ENCODE measurements around the gene DAP. TPM values are rescaled to one million over a fixed set of nuclear protein-coding genes. Genes with fewer than 3 reads are reported as not detected.

DAP gene
- total RNA-seq, 1 donor from 2014 or later, result 129 TPM

DNA sequence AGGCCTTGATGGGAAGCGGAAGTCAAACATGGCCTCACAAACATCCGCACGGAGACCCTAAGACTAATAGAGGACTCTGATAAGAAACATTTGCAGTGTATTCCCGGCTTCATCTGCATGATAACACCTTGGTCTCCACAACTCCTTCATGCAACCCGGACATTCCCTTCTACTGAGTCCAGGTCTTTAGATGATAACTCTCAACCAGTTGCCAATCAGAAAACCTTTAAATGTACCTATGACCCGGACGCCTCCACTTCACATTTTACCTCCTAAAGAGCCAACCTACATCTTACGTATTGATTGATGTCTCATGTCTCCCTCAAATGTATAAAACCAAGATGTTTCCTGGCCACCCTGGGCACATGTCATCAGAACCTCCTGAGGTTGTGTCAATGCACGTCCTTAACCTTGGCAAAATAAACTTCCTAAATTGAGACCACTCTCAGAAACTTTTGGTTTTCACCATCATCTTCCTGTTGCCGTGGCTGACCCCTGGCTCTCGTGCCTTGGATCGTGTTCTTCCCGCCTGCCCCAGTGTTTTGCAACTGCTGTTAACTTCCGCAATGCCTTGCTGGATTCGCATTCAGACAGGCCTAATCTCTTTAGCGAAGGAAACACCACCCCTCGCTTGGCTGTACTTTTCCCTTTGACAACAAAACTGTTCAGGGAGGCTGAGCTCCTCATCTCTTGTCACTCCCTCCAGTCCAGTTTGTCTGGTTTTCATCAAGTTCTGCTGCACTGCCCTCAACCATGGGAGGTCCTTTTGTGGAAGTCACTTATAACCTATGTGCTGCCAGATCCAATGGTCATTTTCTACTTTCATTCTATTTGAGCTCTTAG, 1.1 kb upstream of the DAP start:
- ATAC-seq, result peak; percentile 24
- DNase-seq (ENCODE audit: low spot score), result peak; percentile 76

DNA sequence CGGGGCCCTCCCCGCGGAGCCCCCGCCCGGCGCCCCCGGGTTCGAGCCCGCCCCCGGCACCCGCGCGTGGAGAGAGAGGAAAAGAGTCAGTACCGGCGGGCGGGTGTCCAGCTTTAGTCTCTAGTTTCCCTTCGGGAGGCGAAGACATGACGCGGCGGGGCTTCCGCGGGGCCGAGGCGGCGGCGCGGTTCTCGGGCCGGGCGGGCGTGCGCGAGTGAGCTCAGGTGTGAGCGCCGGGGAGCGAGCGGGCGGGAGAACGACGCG, 181 bp downstream of the DAP start:
- DNase-seq (ENCODE audit: low spot score) (no peak), ATAC-seq (no peak)

DNA sequence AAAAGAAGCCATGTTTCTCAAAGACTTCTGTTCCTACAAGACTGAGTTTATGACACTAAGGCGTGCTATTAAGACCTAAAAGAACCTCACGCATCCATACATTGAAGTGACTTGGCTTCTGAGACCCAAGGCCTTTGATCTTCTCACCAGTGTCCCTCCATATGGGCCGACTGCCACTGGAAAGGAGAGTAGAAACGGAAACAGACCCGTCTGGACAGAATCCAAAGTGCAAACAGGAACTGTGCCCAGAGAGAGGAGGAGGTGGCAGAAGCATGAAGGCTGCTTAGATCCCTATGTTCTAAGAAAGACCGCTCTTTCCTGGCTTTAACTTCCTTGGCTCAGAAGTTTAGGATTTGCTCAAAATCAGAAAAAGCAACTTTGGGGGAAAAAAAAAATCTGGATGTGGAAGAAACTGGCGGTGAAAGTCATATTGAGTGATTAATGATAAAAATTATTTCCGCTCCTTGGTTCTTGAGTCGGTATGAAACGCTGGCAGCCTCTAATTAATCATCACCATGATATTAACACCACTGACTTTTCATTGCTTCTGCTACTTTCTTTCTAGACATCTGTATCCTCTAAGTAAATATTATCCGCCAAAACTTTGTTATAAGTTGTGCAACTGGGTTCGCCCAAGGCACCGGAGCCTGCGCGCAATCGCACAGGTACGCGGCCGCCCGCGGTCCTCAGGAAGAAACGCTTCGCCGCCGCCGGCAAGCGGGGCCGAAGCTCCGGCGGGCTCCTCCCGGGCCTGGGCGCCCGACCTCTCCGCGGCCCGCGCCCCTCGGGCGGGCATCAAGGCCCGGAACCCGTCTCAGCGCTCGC, 726 bp downstream of the DAP start:
- DNase-seq (ENCODE audit: low spot score), result peak; percentile 87
- ATAC-seq, result peak; percentile 51

DNA sequence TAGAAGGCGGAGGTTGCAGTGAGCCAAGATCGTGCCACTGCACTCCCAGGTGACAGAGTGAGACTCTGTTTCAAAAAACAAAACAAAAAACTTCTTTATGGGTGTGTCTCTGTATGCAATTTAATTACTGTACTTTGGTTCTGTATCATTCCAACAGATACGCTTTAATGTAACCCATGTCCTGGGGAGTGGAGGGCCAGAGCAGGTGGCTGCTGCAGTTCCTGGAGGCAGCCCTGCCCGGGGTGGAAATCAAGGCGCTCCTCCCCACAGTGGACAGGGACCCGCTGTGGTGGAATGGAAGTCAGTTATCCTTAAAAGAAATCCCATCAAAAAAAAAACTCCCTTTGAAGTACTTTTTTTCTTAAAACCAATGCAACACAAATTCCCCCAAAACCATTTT, 1.9 kb downstream of the DAP start:
- DNase-seq (ENCODE audit: low spot score) (no peak), ATAC-seq (no peak)

DNA sequence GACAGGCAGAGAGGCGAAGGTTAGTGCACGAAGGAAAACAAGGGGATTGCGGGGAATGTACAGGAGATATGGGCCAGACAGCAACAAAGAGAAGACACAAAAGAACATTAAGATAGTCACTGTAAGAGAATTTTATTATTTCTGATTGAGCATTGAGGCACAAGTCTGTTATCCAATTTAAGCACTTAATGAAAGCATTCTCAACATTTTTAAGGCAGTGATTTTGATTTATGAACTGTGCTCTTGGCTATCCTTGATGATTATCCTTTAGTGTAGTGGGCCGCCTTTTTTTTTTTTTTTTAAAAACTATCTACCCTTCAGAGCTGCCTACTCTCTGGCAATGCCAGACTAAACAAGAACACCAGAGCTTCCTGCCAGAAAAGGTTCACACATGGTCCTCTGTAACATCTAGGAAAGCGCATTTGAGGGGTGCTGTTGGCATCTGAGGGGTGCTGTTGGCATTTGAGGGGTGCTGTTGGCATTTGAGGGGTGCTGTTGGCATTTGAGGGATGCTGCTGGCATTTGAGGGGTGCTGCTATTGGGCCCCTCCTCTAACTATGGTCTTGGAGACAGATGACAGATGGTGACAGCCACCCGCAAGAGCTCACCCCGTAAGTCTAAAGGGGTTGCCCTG, 3.0 kb downstream of the DAP start:
- ATAC-seq (no peak), DNase-seq (ENCODE audit: low spot score) (no peak)

DNA sequence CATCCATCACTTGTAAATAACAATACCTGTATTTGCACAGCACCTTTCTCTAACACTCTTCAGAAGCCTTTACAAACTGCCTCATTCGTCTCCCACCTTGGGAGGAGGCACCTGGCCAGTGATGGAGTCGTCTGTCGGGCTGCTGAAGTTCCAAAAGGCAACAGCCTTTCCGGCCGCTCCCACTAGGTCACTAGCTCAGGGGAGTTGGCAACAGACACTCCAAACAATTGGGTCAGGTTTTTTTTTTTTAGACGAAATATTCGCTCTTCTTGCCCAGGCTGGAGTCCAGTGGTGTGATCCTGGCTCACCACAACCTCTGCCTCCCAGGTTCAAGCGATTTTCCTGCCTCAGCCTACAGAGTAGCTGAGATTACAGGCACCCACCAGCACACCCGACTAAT, 4.0 kb downstream of the DAP start:
- peak; percentile 77 for DNase-seq (ENCODE audit: low spot score)

DNA sequence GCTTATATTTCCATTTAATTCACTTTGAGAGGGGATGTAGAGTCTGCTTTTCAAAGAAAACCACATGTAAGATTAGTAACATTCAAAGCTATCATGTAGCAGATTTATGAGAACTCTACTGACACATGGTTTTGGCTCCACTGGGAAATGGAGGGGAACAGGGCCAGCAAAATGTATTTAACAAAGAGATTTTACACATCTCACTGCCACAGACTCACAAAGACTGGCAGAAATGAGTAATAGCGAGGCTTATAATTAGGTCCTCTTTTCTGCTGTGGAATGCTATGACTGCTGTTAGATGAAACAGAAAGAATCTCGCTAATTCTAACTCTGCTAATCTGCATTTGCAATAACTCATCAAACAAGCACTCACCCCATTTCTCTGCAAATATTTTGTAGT, 4.5 kb downstream of the DAP start:
- no peak for DNase-seq (ENCODE audit: low spot score)
- no peak for ATAC-seq

More for the DNA sequence above, 4.0 kb downstream of the DAP start:
- peak; percentile 57 for ATAC-seq

DNA sequence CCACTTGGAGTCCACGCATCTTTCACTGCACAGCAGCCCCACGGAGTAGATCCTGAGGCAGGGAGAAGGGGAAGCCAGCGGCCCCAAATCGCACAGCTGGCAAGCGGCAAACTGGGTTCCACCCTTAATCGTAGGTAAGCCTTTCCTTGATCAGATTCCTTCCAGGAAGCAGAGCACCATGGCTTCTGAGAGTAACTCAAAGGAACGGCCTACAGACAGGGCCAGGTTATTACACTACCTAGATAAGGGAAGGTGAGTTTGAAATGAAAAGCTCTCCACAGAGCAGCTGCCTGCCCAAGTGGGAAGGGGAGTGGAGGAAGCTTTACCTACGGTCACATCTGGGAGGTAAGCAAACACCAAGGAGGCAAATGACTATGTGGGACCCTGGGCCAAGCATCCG, 7.9 kb downstream of the DAP start:
- DNase-seq (ENCODE audit: low spot score) (no peak), ATAC-seq (no peak)

DNA sequence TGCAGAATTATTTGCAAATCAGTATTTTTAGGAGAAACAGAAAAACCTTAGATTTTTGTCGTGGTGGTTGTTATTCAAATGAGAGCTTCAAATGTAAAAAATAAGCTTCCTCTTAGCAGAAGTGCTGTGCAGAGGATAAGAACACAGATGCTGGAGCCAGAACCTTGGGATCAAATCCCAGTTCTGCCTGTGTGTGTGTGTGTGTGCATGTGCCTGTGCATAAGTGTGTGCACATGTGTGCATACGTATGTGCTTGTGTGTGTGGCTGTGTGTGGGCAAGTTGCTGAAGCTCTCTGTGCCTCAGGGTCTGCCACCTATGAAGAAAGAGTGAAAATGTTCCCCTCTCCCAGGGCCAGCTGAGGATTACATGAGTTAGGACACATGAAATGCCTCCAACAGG, 8.6 kb downstream of the DAP start:
- ATAC-seq (no peak), DNase-seq (ENCODE audit: low spot score) (no peak)

DNA sequence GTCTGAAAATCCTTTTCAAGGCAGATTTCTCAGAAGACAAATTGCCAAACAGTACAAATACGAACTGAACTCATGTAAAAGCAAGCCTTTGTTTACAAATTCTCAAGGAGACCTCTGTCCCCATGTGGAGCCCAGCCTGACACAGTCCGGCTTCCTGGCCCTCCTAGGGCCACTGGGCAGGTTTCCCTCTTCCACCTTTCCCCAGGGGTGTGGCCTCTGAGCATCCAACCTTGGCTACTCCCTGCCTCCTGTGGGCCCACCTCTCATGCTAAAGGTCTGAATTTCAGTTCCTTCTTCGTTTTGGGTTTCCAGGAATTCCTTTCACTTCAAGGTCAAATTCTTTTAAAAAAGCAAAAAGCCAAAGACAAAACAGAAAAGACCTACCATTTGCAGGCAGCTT, 10.1 kb downstream of the DAP start:
- ATAC-seq (peak; percentile 11), DNase-seq (ENCODE audit: low spot score) (no peak)

DNA sequence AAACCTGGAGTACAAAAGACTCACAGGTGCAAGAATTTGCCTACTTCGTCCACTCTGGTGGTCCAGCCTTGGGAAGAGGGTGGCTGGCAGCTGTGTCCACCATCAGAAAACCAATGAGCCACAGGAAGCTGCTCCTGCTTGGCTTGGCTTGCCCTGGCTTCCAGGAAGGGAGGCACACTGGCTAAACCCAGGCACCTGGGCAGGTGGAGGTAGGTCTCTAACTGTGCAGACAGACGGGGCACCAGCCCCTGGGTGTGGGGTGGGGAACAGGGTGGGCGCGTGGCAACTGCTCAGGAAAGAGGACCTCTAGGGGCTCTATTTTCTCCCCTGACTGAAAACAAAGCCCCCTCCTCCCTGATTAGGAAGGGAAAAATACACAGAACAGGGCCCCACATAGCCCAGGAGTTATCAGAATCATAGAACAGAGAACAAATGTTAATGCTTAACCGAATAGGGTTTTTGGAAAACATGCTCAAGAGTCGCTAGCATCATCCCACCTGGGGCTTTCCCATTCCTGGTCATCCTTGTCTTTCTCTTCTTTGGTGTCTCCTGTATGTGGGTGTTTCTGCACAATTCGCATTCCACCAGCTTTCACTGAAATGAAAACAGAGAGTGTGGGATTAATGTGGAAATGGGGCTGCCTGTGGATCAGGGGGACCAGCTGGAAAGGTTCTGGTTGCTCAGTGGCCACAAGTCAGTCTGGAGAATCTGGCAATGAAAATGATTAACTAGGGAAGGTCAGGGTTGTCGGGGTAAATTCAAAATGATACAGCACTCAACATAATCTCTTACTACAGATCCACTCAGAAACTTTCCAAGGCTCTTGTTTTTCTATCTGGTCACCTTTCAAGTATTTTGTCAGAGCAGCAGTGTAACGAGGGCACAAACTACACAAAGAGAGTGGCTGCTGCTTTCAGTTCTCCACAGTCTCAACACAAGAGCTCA, 13.1 kb downstream of the DAP start:
- DNase-seq (ENCODE audit: low spot score) (peak; percentile 58), ATAC-seq (peak; percentile 82)

DNA sequence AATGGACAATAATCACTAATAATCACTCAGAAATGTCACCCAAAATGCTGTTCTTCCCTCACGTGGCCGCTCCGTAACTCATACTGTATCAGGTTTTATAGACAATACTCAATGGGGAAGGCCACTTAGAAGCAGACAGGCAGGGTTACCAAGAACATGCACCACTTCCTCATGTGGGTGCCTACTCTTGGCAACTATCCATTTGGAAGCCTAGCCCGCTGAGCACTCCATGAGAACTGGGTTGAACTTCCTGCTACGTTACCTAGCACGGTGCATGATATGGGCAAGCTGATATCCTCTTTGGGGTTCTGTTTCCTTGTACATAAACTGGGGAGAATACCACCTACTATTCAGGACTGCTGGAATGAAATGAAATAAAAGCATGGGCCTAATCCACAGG, 14.3 kb downstream of the DAP start:
- no peak for DNase-seq (ENCODE audit: low spot score)
- ATAC-seq, result peak; percentile 53

DNA sequence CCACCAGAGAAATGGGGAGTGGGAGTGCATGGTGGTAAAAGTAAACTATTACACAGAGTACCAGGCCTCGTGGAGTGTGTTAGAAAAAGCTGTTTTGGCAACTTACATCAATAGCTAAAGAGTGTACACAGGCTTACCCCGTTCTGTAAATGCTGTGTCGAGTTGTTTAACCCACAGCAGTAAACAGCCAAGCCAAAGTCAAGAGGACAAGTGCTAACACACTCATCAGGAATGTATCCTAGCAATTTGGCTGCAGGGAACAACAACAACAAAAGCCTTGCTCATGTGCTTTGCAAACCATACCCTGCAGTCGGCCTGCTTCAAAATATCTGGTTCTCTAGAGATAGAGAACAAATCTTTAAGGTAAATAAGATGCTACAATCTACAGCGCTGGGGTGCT, 15.9 kb downstream of the DAP start:
- DNase-seq (ENCODE audit: low spot score) (no peak), ATAC-seq (no peak)

DNA sequence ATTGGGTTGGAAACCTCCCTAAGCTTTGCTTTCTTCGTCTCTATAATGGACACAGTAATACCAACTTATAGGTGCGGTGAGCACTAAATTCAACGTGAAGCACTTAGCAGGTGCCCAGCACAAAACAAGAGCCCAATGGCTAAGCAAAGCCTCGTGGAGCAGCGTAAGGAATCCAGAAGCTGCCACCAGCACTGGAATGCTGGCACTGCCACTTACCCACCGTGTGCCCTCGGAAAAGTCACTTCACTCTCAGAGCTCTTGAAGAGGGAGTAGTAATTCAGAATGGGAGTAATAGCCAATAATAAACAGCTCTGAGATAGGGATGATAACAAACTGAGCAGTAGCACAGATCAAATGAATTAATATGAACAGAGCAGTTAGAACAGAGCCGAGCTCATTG, 16.4 kb downstream of the DAP start:
- no peak for DNase-seq (ENCODE audit: low spot score)
- no peak for ATAC-seq

DNA sequence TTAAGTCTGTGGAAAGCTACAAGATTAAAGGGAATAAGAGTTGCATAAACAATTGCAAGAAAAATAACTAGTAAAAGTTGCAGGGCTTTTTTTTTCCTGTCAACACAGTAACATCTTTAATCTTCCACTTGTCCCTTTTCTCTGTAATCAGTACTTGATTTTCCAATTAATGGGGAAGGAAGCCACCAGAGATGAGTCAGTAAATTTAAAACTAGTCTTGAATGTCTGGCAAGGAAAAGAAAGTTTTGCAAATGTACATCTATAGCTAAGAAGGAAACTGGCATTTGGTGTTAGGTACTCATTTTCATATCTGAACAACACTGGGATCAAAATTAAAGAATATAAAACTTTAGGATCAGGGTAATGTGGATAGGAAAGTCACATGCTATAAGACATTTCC, 17.1 kb downstream of the DAP start:
- ATAC-seq, result no peak
- DNase-seq (ENCODE audit: low spot score), result no peak

DNA sequence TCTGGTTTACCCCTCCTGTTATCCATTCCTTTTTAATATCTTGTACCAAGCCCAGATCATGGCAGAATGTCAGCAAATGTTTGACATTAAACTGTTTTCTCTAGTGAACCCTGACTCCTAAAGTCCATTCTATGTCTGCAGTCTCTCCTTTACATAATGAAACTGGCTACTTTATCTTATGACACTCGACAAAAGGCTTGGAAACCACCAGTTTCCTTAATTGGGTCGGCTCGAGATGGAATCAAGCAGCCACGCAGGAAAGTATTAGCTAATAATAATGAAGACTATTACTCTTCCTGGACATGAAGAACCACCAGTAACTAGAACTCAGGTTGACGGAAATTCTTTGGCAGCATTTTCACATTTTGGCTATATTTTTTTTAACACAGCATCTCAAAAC, 17.5 kb downstream of the DAP start:
- ATAC-seq, result peak; percentile 7
- no peak for DNase-seq (ENCODE audit: low spot score)

DNA sequence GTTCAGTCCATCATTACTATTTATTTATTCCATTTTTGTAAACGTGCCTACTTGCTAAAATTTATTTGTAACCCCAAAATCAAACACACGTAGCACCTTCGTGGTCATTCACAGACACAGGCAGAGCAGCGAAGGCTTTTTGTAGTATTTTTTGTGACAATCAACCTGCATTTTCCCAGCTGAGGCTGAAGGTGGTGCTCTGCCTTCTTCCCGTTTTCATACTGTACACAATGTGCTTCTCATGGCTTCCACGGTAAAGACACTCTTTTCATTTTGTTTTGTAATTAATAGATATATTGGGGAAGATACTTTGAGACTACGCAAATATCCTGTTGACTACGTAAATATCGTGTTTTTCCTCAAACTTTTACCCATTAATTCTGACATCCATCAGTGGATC, 19.4 kb downstream of the DAP start:
- no peak for DNase-seq (ENCODE audit: low spot score)
- ATAC-seq, result peak; percentile 45

DNA sequence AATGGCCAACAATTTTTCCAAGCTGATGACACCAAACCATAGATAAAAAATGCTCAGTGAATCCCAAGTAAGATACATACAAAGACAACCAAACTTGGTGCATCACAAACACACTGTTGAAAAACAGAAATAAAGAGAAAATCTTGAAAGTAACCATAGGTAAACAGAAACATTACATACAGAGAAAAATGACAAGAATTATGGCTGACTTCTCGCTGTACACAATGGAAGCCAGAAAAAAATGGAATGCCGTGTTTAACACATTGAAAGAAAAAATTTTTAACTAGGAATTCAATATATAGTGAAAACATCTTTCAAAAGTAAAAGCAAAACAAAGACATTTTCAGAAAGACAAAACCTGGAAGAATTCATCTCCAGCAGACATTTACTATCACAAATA, 20.6 kb downstream of the DAP start:
- DNase-seq (ENCODE audit: low spot score) (no peak), ATAC-seq (no peak)

DNA sequence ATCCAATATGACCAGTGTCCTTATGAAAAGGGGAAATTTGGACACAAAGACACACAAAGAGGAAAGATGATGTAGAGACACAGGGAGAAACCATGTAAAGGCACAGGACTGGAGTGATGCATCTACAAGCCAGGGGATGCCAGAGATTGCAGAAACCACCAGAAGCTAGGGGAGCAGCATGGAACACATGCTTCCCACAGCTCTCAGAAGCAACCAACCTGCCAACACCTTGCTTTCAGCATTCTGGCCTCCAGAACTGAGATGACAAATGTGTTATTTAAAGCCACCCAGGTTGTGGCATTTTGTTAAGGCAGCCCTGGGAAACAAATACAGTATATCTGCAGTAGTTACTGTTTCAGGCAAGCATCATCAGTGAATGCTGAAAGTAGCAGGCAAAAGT, 23.2 kb downstream of the DAP start:
- no peak for DNase-seq (ENCODE audit: low spot score)
- ATAC-seq, result no peak

DNA sequence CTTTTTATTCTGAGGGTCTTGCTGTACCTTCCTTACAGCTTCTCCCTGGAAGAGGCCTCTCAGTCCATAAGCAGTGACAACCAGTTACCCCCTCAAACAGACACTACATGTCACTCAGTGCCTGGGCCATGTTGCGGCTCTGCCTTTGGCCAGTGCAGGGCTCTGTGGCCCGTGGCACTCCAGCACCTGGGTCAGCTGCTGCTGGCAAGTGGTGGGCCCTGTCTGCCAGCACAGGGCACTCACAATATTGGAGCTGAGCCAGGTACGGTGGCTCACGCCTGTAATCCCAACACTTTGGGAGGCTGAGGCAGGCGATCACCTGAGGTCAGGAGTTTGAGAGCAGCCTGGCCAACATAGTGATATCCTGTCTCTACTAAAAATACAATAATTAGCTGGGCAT, 24.2 kb downstream of the DAP start:
- ATAC-seq (peak; percentile 37), DNase-seq (ENCODE audit: low spot score) (no peak)

DNA sequence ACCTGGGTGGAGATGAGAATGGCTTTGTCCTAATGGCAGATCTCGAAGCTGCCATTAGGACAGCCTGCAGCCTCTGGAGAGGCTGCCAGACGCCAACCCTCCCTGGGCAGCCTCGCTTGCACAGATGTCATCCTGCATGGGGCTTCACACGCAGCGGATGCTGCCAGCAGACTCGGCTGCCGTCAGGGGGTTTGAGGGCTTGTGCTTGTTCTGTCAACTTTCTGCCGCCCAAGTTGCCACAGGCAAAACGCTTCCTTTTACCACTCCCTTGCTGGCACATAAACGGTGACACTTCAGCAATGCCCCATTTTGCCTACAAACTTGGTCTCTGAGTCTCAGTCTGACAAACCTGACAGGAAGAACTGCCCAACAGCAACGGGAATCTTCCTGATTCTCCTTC, 24.7 kb downstream of the DAP start:
- no peak for ATAC-seq
- no peak for DNase-seq (ENCODE audit: low spot score)

Data from left lobe of liver (tissue), 2 donors.